GM21381 (cell line): ENCODE results near the gene EIF4A3.
A peak's percentile ranks its signal among the peaks of the same experiment; 100 is the strongest.
"Not testable (repeated sequence)": the region's sequence is repeated elsewhere in the genome, so short reads cannot be mapped to it uniquely, and the experiment has no call there.

Experiments
- ATAC-seq: cut with Tn5 transposase; IDR thresholded peaks from one replicate; pipeline ENCODE4 v1.9.1; 2021; ENCODE audit warnings: mild to moderate bottlenecking, moderate library complexity; ENCODE audit not compliant: unreplicated experiment

EIF4A3 gene

DNA sequence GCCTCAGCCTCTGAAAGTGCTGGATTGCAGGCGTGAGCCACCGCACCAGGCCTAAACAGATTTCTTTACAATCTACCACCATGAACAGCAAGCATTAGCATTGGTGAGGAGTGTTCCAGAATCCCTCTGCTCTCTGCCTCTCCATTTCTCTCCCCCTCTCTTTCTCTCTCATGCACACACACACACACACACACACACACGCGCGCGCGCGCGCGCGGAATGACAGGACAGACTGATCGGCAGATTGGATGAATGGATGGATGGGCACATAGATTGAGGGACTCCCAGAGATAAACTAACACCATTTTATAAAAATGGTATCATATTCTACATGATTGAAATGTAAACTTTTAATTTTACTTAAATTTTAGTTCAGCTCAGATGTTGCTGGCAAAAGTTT lies 26.2 kb upstream of the EIF4A3 start:
- ATAC-seq: no peak

DNA sequence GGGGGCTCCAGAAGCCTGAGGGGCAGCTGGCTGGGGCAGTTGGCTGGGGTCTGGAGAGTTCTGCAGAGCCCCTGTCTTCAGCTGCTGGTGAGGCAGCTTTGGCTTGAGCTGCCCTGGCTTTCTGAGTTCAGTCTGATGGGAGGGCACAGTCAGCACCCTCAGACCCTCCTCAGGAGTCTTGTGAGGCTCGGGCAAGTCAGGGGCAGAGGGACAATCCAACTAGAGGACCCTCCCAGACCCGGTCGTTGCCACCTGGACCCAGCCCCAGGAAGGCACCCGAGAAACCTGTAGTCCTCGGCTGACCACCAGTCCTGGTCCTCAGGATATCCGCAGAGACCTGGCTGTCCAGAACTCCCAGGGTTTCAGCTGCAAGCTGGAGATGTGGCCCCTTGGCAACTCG lies 24.8 kb upstream of the EIF4A3 start:
- no peak for ATAC-seq

DNA sequence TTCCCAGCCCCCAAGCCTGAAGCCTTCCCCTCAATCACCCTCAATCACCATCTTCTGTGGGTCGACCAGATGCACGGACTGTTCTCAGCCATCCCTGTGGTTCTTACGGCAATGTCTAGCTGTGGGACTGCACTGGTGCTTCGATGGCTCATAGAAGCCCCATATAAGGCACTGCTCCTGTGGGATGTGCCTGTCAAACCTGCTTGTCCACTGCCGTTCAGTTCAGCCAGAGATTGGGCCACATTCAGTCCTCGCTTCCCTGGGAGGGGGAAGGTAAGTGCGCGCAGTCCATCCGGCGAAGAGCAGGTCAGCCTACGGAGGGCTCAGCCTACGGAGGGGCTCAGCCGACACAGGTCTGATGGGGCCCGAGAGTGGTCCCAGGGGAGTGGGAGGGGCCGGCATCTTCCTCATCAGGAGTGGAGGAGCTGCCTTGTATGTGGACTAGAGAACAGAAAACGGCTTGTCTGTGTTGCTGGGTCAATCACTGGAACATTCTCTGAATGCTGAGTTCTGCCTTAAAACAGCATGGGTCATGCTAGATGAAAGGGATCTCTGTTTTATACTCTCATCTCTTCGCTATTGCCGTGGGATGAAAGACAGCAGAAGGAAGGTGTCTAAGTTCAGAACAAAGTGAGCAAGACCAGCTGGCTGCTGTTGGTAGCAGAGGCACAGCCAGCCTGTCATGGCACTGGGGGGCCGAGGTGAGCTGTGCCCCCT lies 23.0 kb upstream of the EIF4A3 start, which contains the start of gene CARD14:
TSS of gene CARD14 (plus strand) at position 247 of the 717 bp plus-strand sequence. CDS start 11,409 bp downstream, outside the sequence.
- ATAC-seq: no peak

DNA sequence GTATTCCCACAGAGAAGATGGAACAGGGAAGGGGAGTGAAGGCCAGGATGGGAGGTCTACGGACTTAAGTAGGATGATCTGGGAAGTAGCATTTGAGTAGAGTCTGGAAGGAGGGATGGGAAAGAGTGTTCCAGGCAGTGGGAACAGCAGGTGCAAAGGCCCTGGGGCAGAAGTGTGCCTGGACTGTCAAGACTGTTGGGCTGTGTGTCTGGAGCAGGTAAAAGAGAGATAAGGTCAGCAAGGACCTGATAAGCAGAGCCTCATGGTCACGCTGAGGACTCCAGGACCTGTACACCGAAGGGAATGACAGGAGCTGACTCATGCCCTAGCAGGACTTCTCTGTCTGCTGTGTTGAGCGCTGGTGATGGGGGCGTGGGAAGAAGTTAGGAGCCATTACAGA lies 22.2 kb upstream of the EIF4A3 start:
- ATAC-seq: no peak

DNA sequence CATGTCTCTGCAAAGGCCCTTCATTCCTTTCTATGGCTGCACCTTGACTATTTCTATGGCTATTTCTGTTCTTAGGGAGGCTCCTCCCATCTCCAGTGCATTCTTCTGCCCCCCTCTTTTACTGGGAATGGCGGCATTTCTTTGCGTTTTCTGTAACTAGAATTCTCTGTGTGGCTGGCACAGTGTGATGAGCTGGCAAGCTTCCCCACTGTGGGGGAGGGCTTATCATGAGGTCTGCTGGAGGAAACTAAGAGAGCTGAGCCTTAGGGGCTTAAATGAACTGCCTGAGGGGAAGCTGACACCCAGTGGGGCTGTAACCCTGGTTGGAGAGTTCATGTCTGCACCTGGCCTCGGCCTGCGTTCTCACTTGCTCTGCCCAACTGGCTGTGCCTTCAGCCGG lies 21.4 kb upstream of the EIF4A3 start:
- ATAC-seq: no peak

DNA sequence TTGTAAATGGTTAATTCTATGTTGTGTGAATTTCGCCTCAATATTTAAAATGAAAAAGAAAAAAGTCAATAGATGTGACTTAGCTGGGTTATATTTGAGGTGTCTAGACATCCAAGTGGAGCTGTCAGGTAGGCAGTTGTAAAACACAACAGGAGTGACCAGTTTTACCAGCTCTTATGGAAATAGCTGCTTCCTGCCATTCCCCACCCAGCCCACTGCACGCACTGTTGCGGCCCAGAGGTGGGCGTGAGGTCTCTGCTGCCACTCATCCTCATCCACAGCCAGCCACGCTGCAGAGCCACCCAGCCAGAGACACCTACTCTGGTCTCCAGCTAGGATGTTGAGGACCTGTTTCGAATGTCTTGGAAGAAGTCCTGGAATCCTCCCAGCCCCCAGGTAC lies 19.5 kb upstream of the EIF4A3 start:
- no peak for ATAC-seq

DNA sequence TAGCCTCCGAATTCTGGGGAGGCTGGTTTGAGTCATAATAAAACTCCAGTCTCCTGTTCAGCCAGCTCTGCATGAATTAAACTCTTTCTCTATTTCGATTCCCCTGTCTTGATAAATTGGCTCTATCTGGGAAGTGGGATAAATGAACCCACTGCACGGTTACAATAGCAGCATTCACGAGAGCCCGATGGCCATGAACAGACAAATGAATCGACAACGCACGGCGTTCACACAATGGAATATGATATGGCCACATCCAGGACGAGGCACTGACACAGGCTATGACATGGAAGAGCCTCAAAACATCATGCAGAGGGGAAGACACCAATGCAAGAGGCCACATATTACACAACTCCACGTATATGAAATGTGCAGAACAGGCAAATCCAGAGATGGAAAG lies 17.3 kb upstream of the EIF4A3 start:
- ATAC-seq: no peak

DNA sequence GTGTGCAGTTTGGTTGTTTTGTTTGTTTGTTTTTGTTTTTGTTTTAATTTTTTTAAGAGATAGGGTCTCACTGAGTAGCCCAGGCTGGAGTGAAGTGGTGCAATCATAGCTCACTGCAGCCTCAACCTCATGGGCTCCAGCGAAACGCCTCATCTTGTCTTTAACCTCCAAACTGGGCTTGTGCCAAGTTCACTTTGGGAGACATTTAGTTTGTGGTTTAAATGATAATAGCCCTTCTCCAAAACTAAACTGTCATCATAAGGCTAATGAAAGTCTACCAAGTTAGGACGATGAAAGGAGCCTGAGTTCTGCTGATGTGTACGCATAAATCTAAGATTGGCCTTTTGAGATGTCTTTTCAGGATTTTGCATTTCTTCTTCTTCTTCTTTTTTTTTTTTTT lies 16.4 kb upstream of the EIF4A3 start:
- ATAC-seq: no peak

DNA sequence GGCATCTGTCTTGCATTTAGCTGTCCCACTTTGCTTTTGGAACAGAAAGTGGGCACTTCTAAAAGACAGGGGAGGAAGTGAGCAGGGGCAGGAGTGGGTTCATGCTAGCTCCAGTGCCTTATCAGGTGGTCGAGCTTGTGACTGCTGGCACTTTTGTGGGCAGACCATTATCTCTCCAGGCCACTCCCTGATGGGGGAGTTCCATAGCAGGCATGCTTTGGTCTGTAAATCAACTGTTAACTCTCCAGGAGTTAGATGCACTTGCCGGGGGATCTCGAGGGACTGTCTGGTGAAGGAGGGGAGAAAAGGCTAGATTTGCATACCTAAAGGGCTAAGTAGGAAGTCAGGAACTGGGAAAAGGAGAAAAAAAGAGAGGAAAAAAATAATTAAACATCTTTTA lies 13.6 kb upstream of the EIF4A3 start:
- ATAC-seq: no peak

DNA sequence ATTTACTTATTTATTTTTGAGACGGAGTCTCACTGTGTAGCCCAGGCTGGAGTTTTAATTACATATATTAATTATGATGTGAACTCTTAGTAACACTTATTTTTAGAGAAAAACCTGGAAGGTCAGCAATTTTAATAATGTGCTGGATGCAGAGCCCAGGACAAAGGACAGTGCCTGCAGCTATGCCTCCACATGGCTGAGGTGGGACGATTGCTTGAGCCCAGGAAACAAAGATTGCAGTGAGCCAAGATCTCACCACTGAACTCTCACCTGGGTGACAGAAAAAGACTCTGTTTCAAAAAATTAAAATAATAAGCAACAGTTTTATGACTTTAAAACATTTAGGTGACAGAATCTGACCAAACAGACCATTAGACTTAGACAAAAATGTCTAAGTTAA lies 11.9 kb upstream of the EIF4A3 start:
- no peak for ATAC-seq

DNA sequence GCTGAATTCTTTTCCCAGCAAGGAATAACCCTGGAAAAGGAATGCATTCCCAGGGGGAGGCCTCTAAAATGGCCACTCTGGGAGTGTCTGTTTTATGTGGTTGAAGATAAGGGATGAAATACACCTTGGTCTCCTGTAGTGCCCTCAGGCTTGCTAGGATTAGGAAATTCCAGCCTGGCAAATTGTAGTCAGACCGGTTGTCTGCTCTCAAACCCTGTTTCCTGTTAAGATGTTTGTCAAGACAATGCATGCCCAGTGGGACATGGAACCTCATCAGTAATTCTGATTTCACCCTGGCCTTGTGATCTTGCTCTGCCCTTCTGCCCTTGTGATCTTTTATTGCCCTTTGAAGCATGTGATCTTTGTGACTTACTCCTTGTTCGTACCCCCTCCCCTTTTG lies 8.7 kb upstream of the EIF4A3 start:
- not testable (repeated sequence) for ATAC-seq

DNA sequence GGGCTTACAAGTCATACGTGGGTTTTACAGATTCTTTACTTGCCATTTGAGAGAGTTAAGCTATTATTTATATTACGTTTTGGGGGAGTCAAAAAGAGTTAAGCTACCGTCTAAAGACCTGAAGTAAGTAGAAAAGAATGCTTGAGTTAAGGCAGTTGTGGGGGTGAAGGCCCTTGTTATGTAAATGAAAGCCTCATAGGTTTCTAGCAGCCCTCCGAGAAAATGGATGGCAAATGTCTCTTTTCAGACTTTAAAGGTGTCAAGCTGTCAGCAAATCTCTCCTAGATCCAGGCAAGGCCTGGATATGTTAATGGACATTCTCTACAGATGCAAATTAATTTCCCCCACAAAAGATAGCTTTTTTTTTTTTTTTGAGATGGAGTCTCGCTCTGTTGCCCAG lies 7.2 kb upstream of the EIF4A3 start:
- no peak for ATAC-seq

DNA sequence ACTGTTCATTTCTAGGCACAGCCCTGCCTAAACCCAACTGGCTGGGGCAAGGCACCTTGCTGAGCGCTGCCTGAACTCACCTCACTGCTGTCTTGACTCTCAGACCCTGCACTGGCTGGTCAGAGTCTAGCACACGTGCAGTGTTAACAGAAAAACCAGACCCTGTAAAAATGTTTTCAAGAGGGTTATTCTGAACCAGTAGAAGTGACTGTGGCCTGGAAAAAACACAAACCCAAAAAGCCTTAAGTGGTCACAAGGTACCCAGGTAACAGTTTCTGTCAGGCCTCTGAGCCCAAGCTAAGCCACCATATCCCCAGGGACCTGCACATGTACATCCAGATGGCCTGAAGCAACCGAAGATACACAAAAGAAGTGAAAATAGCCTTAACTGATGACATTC lies 6.1 kb upstream of the EIF4A3 start:
- peak; percentile 61 for ATAC-seq

DNA sequence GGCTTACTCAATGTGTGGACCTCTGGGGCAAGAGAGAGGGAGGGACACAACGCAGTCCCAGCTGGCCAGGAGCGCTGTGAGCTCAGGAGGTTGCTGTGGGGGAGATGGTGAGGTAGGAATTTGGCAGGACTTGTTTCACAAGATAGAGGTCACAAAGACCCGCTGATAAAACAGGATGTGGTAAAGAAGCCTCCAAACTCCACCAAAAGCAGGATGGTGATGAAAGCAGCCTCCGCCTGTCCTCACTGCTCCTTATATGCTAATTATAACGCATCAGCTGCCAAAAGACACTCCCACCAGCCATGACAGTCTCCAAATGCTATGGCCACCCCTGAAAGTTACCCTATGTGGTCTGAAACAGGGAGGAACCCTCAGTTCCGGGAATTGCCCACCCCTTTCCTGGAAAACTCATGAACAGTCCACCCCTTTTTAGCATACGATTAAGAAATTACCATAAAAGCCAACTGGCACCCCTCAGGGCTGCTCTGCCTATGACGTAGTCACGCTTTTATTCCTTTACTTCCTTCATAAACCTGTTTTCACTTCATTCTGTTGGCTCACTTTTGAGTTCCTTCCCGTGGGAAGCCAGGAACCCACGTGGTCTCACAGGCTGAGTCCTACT lies 5.3 kb upstream of the EIF4A3 start:
- no peak for ATAC-seq

DNA sequence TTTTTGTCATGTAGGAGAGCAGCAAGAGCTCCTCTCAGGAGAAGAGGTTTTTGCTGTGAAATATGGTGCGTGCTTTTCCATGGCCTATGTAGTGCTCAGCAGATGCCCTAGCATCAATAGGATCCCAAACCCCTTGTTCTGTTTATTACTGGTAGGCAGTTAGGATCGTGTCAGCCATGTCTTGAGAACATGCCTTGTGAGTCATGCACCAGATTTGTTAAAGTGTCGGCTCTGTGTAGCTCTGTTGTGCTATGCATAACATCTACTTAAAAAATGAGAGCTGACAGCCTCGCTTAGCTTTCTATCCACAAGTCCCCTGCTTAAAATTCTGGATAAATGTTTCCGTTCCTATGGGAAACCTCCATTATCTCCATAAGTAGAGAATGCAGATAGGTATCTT lies 4.4 kb upstream of the EIF4A3 start:
- ATAC-seq: no peak

DNA sequence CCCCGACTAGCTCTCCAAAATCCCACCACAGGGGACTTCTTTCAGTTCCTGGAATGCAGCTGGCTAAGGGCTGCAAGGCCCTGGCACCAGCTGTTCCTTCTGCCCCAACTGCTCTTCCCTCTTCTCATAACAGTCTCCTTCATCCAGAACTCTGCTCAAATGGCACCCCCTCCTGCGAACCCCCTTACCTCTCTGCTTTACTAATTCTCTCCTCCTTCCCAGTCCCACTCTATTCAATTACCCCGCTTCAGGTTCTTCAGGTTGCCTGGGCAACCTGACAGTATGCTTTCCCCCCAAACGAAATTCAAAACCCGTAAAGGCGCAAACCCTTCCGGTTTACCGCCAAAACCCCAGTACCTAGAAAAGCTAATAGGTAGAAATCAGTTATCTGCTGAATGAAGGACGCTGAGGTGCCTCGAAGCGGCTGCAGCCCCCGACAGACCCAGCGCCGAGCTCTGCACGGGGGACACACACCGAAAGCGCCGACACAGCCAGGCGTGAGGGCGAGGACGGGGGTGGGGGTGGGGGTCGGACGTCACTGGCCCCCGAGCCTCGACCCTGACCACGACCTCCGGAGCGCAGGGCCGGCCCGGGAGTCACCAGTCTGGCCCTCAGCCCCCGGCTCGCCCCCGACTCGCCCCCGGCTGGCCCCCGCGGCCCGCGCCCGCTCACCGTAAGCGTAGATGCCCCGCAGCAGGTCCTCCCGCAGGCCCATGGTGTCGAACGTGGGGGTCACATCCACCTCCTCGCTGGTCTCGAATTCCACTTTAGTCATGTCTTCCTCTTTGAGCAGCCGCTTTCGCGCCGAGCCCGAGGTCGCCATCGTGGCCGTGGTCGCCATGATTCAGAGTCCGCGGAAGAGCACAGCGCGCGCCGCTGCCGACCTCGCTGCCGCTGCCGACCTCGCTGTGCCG lies 550 bp downstream of the EIF4A3 start:
- peak; percentile 26 for ATAC-seq

DNA sequence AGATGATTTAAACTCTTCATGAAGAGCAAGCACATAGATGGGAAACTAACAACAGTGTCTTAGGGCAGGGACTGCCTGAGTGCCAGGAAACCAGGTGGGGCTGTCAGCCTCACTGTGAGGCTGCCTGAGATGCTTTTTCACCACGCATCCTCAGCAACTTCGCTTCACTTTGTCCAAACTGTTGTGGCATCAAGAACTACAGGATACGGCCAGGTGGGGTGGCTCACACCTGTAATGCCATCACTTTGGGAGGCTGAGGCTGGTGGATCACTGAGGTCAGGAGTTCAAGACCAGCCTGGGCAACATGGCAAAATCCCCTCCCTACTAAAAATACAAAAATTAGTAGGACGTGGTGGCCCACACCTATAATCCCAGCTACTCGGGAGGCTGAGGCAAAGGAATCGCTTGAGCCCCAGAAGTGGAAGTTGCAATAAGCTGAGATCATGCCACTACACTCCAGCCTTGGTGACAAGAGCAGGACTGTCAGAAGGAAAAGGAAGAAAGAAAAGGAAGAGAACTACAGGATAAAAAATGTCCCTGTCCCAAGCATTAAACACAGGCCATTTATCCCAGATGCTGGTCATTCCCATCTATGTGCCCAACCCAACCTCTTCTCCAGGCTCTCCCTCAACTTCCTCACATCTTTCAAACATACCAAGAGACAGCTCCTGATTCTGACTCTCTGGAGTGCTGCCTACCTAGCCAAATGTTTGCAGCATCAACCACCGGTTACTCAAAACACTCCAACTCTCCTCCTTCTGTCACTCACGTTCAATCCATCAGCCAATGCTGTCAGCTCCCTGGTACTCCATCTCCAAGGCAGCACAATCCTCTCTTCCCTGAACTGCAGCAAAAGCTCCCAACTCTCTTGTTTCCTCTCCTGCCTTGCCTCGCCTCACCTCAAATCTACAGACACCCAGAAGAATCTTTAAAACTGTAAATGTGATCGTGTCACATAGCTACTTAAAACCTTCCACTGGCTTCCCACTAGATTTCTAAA lies 1.6 kb downstream of the EIF4A3 start:
- no peak for ATAC-seq

DNA sequence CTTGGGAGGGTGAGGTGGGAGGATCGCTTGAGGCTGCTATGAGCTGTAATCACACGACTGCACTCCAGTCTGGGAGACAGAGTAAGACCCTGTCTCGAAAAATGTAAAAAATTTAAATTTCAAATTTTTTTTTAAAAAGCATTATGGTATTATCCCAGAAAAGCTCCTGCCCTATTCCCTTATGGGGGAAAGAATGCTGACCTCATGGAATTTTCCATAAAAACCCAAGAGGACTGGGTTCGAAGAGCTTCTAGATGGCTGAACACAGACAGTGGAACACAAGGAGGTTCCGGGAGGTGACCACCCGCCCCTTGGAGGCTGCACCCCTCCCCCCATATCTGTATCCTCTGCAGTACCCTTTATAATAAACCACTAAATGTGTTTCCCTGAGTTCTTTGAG lies 4.0 kb downstream of the EIF4A3 start:
- ATAC-seq: no peak

DNA sequence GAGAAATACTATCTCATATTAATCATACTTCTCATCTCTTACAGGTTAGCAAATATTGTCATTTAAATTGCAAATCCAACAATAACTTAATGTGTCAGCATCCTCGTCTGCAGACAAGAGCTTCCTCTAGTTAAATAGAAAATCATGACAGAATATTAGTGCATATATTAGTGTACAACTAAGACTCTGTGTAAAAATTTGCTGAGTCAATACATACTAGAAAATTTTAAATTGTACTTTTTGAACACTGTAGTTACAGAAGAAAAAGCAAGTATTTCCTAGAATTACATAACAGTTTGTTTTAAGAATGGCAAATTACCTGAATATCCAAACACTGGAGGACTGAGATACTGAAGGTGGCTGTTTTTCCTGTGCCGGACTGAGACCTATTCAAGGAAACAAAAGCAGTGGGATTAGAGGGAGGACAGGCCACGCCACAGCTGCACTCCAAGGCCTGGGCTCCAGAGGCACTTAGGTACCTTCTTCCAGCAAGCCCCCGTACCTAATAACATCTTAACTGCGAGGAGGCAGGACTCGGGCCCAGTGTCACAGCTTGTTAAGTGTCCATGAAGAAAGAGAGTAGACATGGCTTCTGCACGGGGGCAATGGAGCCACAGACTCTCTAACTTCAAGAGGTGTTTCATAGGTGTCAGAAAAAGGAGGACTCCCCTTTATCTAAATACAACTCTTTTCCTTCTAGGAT lies 5.3 kb downstream of the EIF4A3 start:
- no peak for ATAC-seq

DNA sequence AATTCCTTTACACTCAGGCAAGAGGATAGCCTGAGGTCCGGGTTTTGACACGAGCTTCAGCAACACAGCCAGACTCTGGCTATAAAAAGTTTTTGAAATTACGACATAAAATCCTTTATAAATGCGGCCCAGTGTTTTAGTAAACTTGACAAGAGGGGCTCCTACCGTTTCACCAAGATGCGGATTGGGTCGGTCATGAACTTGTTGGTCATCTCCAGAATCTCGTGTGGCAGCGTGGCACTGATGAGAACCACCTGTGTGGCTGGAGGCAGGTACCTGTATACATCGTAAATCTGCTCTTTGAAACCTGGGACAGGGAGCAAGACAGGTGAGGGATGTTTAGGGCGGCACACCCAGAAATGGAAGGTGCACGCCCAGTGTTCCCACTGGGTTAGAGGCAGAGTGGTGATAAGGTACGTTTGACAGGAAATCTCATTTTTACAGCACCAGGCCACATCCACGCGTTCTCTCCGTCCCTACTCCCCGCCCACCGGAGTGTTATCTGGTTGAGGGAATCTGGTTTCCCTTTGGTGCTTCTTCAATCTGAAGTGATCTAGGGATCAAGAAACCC lies 8.0 kb downstream of the EIF4A3 start:
- no peak for ATAC-seq
